ENCODE data around the gene ZCCHC14.

ZCCHC14 gene

DNA sequence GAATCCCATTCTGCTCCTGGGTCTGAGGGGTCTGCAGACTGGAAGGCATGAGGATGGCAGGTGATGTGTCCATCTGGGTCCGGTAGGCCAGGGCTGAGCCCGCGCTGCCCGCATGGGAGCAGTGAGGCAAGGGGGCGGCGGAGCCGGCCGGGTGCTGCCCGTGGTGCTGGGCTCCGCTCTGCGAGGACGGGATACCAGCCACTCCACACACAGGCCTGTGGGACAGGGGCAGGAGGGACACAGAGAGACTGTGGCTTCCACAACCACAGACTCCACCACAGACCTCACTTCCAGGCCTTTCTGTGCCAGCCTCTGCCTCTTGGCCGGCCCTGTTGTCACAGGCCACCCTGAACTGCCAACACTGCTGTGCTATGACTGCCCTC lies 75.3 kb downstream of the ZCCHC14 start:
- no peaks in the 10 kb centered on the region for H3K27me3 ChIP-seq (ENCODE audit: control insufficient read depth, insufficient read depth, low read length)

GRCh38 chr16:87416826-87417527 lies 75.8 kb downstream of the ZCCHC14 start:
- H3K9ac ChIP-seq (ENCODE audit: low read length), result no peak overlapping the region
- H3K4me3 ChIP-seq (ENCODE audit: low read length), result no peak overlapping the region
- no peak overlapping the region for H3K27ac ChIP-seq (ENCODE audit: low read length)
- no peaks in the 10 kb centered on the region for H3K4me1 ChIP-seq (ENCODE audit: control insufficient read depth, low read depth, low read length)
- no peaks in the 10 kb centered on the region for H3K9me3 ChIP-seq (ENCODE audit: control insufficient read depth, low read depth, low read length)
- H3K27me3 ChIP-seq (ENCODE audit: control insufficient read depth, insufficient read depth, low read length), result no peaks in the 10 kb centered on the region
- peaks cover 45% of the 10 kb centered on the region for H3K36me3 ChIP-seq (ENCODE audit: control insufficient read depth, low read depth, low read length)

More for the DNA sequence above, 75.3 kb downstream of the ZCCHC14 start:
- Histone ChIP-seq H3K9ac (ENCODE audit: low read length) (no peak overlapping the region), H3K27ac (ENCODE audit: low read length) (no peak overlapping the region), H3K4me1 (ENCODE audit: control insufficient read depth, low read depth, low read length) (no peaks in the 10 kb centered on the region), H3K36me3 (ENCODE audit: control insufficient read depth, low read depth, low read length) (peaks cover 40% of the 10 kb centered on the region), H3K9me3 (ENCODE audit: control insufficient read depth, low read depth, low read length) (no peaks in the 10 kb centered on the region), H3K4me3 (ENCODE audit: low read length) (no peak overlapping the region)

- H3K36me3 ChIP-seq (ENCODE audit: control insufficient read depth, low read depth, low read length), result peaks cover 51% of the 10 kb centered on the region
- H3K4me3 ChIP-seq (ENCODE audit: low read length), result no peak overlapping the region
- no peak overlapping the region for H3K27ac ChIP-seq (ENCODE audit: low read length)
- no peaks in the 10 kb centered on the region for H3K4me1 ChIP-seq (ENCODE audit: control insufficient read depth, low read depth, low read length)
- no peaks in the 10 kb centered on the region for H3K9me3 ChIP-seq (ENCODE audit: control insufficient read depth, low read depth, low read length)
- no peak overlapping the region for H3K9ac ChIP-seq (ENCODE audit: low read length)
- no peaks in the 10 kb centered on the region for H3K27me3 ChIP-seq (ENCODE audit: control insufficient read depth, insufficient read depth, low read length)
Measured at GRCh38 chr16:87415441-87415840, 77.4 kb downstream of the ZCCHC14 start.

GRCh38 chr16:87414251-87414680 lies 78.6 kb downstream of the ZCCHC14 start:
- Histone ChIP-seq H3K36me3 (ENCODE audit: control insufficient read depth, low read depth, low read length) (peaks cover 54% of the 10 kb centered on the region), H3K4me3 (ENCODE audit: low read length) (no peak overlapping the region), H3K27me3 (ENCODE audit: control insufficient read depth, insufficient read depth, low read length) (no peaks in the 10 kb centered on the region)

GRCh38 chr16:87412996-87413421 lies 79.8 kb downstream of the ZCCHC14 start:
- Histone ChIP-seq H3K36me3 (ENCODE audit: control insufficient read depth, low read depth, low read length) (peaks cover 54% of the 10 kb centered on the region), H3K9me3 (ENCODE audit: control insufficient read depth, low read depth, low read length) (no peaks in the 10 kb centered on the region), H3K27me3 (ENCODE audit: control insufficient read depth, insufficient read depth, low read length) (no peaks in the 10 kb centered on the region), H3K9ac (ENCODE audit: low read length) (no peak overlapping the region), H3K4me3 (ENCODE audit: low read length) (no peak overlapping the region), H3K27ac (ENCODE audit: low read length) (no peak overlapping the region), H3K4me1 (ENCODE audit: control insufficient read depth, low read depth, low read length) (no peaks in the 10 kb centered on the region)

More at GRCh38 chr16:87414251-87414680, 78.6 kb downstream of the ZCCHC14 start:
- Histone ChIP-seq H3K9ac (ENCODE audit: low read length) (no peak overlapping the region), H3K9me3 (ENCODE audit: control insufficient read depth, low read depth, low read length) (no peaks in the 10 kb centered on the region), H3K4me1 (ENCODE audit: control insufficient read depth, low read depth, low read length) (no peaks in the 10 kb centered on the region), H3K27ac (ENCODE audit: low read length) (no peak overlapping the region)

DNA sequence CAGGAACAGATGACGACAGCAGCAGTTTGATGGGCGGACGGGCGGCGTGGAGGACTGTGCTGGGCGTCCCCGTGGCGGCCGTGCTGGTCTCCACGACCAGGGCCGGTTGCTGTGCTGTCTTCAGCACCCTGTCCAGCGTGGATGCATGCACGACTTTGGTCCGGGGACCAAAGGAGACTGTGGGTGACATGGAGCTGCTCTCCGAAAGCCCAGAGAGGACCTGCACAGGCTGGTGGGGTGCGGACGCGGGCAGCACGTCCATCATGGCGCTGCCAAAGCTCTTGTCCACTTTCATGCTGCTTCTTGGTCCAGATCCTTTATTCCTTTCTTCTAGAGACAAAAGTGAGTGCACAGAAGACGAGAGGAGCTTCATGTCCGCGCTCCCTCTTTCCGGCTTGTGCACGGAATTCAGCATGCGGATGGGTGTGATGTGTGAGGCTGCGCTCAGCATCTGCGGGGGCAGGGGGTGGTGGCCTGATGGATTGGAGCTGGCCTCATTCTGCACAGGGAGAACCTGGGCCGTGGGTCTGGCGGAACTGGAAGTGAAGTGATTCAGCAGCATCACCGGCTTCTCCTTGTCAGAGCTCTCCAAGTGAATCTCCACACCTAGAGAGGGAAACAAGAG lies 80.3 kb downstream of the ZCCHC14 start:
- Histone ChIP-seq H3K9me3 (ENCODE audit: control insufficient read depth, low read depth, low read length) (no peaks in the 10 kb centered on the region), H3K4me1 (ENCODE audit: control insufficient read depth, low read depth, low read length) (no peaks in the 10 kb centered on the region), H3K27ac (ENCODE audit: low read length) (no peak overlapping the region), H3K4me3 (ENCODE audit: low read length) (no peak overlapping the region), H3K9ac (ENCODE audit: low read length) (no peak overlapping the region), H3K27me3 (ENCODE audit: control insufficient read depth, insufficient read depth, low read length) (no peaks in the 10 kb centered on the region), H3K36me3 (ENCODE audit: control insufficient read depth, low read depth, low read length) (peaks cover 58% of the 10 kb centered on the region)

DNA sequence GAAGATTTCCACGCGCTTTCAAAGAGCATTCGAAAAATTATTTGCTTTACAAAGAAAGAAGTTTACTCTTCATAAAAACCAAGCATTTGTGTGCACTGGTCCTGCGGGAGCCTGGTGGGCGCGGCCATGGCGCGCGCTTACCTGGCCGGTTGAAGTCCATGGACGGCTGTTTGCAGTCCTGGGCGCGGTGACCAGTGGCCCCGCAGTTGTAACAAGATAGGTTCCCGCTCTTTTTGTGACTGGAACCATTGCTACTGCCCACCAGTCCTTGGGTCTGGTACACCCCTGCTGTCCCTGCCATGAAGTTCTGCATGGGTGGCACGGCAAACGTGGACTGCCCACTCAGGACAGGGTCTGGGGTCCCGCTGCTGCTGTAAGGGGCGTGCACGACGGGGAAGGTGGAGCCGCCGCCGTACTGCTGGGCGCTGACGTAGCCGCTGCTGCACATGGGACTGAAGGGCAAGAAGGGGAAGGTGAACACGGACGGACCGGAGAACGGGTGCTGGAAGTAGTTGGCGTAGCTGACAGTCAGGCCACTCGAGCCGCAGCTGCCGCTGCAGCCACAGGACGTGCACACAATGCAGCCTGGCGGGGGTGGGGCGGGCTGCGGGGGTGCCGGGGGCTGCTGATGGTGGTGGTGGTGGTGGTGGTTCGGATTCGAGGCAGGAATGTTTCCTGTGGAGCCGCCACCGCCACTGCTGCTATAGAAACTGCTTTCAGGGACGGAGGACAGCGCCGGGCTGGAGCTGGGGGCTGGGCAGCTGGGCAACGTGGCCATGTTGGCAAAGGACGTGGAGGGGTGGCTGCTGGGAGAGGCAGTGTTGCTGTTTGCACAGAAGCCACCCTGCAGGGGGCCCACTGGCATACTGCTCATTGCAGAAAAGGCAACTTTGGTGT lies 81.2 kb downstream of the ZCCHC14 start:
- H3K9ac ChIP-seq (ENCODE audit: low read length), result no peak overlapping the region
- peaks cover 55% of the 10 kb centered on the region for H3K36me3 ChIP-seq (ENCODE audit: control insufficient read depth, low read depth, low read length)

DNA sequence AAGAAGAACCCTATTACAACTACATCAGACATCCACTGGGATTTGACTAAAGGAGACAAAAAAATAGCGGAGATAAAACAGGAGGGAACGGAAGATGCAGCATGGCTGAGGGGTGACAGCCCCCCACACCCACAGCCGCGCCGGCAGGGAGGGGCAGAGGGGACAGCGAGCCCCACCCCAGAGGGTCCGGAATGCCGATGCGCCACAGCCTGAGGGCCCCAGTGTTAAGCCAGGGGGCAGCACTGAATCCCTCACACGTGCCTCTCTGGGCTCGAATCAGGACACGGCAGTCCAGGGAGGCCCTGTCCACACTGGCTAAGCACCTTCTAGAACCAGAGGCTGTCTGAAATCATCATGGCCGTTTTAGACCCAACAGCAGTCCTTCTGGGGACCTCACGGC lies 81.9 kb downstream of the ZCCHC14 start:
- Histone ChIP-seq H3K4me1 (ENCODE audit: control insufficient read depth, low read depth, low read length) (no peaks in the 10 kb centered on the region), H3K9me3 (ENCODE audit: control insufficient read depth, low read depth, low read length) (no peaks in the 10 kb centered on the region), H3K9ac (ENCODE audit: low read length) (no peak overlapping the region), H3K27me3 (ENCODE audit: control insufficient read depth, insufficient read depth, low read length) (no peaks in the 10 kb centered on the region), H3K36me3 (ENCODE audit: control insufficient read depth, low read depth, low read length) (peaks cover 50% of the 10 kb centered on the region), H3K4me3 (ENCODE audit: low read length) (no peak overlapping the region), H3K27ac (ENCODE audit: low read length) (no peak overlapping the region)

More for the DNA sequence above, 81.2 kb downstream of the ZCCHC14 start:
- no peaks in the 10 kb centered on the region for H3K9me3 ChIP-seq (ENCODE audit: control insufficient read depth, low read depth, low read length)
- H3K4me1 ChIP-seq (ENCODE audit: control insufficient read depth, low read depth, low read length), result no peaks in the 10 kb centered on the region
- H3K27me3 ChIP-seq (ENCODE audit: control insufficient read depth, insufficient read depth, low read length), result no peaks in the 10 kb centered on the region
- no peak overlapping the region for H3K27ac ChIP-seq (ENCODE audit: low read length)
- no peak overlapping the region for H3K4me3 ChIP-seq (ENCODE audit: low read length)

- H3K9ac ChIP-seq (ENCODE audit: low read length), result no peak overlapping the region
- H3K4me3 ChIP-seq (ENCODE audit: low read length), result no peak overlapping the region
- no peaks in the 10 kb centered on the region for H3K4me1 ChIP-seq (ENCODE audit: control insufficient read depth, low read depth, low read length)
- no peaks in the 10 kb centered on the region for H3K9me3 ChIP-seq (ENCODE audit: control insufficient read depth, low read depth, low read length)
- H3K27me3 ChIP-seq (ENCODE audit: control insufficient read depth, insufficient read depth, low read length), result no peaks in the 10 kb centered on the region
- no peak overlapping the region for H3K27ac ChIP-seq (ENCODE audit: low read length)
- peaks cover 48% of the 10 kb centered on the region for H3K36me3 ChIP-seq (ENCODE audit: control insufficient read depth, low read depth, low read length)
Measured at GRCh38 chr16:87410530-87410929, 82.3 kb downstream of the ZCCHC14 start.

DNA sequence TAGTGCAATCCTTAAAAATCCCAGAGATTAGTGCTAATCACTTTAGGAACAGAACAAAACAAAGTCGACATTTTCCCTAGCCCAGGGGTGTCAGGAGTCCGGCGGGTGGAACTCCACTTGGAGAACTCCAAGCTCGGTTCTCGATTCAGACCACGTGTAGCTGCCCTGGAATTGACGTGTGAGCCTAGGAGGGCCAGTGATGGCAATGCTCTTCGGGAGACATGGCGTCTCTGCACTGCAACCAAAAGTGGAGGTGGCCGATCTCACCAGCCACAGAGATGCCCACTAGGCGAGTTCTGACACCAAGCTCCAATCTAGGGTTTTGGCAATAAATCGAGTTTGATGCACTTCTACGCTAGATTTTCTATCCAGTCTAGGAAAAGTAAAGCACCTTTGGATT lies 83.0 kb downstream of the ZCCHC14 start:
- Histone ChIP-seq H3K27me3 (ENCODE audit: control insufficient read depth, insufficient read depth, low read length) (no peaks in the 10 kb centered on the region), H3K4me1 (ENCODE audit: control insufficient read depth, low read depth, low read length) (no peaks in the 10 kb centered on the region), H3K4me3 (ENCODE audit: low read length) (no peak overlapping the region), H3K27ac (ENCODE audit: low read length) (no peak overlapping the region), H3K9ac (ENCODE audit: low read length) (no peak overlapping the region), H3K36me3 (ENCODE audit: control insufficient read depth, low read depth, low read length) (peaks cover 52% of the 10 kb centered on the region), H3K9me3 (ENCODE audit: control insufficient read depth, low read depth, low read length) (no peaks in the 10 kb centered on the region)

- H3K36me3 ChIP-seq (ENCODE audit: control insufficient read depth, low read depth, low read length), result peaks cover 55% of the 10 kb centered on the region
- H3K27me3 ChIP-seq (ENCODE audit: control insufficient read depth, insufficient read depth, low read length), result no peaks in the 10 kb centered on the region
- H3K27ac ChIP-seq (ENCODE audit: low read length), result no peak overlapping the region
- no peak overlapping the region for H3K4me3 ChIP-seq (ENCODE audit: low read length)
- no peaks in the 10 kb centered on the region for H3K4me1 ChIP-seq (ENCODE audit: control insufficient read depth, low read depth, low read length)
- H3K9ac ChIP-seq (ENCODE audit: low read length), result no peak overlapping the region
- H3K9me3 ChIP-seq (ENCODE audit: control insufficient read depth, low read depth, low read length), result no peaks in the 10 kb centered on the region
Measured at GRCh38 chr16:87409153-87409552, 83.7 kb downstream of the ZCCHC14 start.
